ENCODE data around the gene KRTAP9-1. TPM values are rescaled to one million over a fixed set of nuclear protein-coding genes. Genes with fewer than 3 reads are reported as not detected.
"Not testable (repeated sequence)": the region's sequence is repeated elsewhere in the genome, so short reads cannot be mapped to it uniquely, and the experiment has no call there.

KRTAP9-1 gene
- total and polyA plus RNA-seq, 4 donors, result not detected

DNA sequence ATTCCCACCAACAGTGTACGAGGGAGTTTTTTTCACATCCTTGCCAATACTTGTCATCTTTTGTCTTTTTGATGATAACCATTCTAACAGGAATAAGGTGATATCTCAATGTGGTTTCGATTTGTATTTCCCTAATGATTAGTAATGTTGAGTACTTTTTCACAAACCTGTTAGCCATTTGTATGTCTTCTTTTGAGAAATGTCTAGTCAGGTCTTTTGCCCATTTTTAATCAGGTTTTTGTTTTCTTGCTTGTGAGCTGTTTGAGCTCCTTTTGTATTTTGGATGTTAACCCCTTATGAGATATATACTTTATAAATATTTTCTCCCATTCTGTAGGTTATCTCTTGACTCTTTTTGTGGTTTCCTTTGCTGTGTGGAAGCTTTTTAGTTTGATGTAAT, 38.2 kb upstream of the KRTAP9-1 start (continued):
- TF ChIP-seq, protein P1, sequence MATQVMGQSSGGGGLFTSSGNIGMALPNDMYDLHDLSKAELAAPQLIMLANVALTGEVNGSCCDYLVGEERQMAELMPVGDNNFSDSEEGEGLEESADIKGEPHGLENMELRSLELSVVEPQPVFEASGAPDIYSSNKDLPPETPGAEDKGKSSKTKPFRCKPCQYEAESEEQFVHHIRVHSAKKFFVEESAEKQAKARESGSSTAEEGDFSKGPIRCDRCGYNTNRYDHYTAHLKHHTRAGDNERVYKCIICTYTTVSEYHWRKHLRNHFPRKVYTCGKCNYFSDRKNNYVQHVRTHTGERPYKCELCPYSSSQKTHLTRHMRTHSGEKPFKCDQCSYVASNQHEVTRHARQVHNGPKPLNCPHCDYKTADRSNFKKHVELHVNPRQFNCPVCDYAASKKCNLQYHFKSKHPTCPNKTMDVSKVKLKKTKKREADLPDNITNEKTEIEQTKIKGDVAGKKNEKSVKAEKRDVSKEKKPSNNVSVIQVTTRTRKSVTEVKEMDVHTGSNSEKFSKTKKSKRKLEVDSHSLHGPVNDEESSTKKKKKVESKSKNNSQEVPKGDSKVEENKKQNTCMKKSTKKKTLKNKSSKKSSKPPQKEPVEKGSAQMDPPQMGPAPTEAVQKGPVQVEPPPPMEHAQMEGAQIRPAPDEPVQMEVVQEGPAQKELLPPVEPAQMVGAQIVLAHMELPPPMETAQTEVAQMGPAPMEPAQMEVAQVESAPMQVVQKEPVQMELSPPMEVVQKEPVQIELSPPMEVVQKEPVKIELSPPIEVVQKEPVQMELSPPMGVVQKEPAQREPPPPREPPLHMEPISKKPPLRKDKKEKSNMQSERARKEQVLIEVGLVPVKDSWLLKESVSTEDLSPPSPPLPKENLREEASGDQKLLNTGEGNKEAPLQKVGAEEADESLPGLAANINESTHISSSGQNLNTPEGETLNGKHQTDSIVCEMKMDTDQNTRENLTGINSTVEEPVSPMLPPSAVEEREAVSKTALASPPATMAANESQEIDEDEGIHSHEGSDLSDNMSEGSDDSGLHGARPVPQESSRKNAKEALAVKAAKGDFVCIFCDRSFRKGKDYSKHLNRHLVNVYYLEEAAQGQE (IDR thresholded peaks at IDR 0.05), result no peak
- no peak for TF ChIP-seq EGR1 (IDR thresholded peaks at IDR 0.05; ENCODE audit: low read depth in 2 of 2)

DNA sequence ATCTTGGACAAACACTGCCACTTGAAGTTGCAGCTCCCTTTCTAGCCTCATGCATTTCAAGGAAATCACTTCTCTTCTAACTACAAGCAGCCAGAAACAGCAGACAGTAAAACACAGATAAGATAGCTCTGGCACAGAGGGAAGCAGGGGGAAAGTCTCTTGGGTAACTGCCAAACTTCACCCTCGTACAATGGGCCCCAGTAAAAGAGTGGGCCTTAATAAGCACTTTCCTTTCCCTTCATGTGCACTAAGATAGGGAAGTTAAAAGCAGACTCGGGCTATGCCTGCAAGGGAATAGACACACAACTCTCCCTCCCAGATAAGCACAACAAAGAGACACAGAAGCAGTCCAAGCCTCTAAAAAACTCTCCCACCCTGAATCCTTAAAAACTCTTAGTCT, 35.8 kb upstream of the KRTAP9-1 start:
- Histone ChIP-seq H3K9ac (ENCODE audit: low read depth in 1 of 2, low read length in 2 of 2) (no peak overlapping the region), H3K9me3 (ENCODE audit: control insufficient read depth in 4 of 4, low read length in 3 of 4) (no peaks in the 10 kb centered on the region), H3K4me3 (ENCODE audit: low read depth in 1 of 3, low read length in 3 of 3) (no peak overlapping the region), H3K36me3 (ENCODE audit: control insufficient read depth in 4 of 4, insufficient read depth in 3 of 4, low read depth in 1 of 4, low read length in 3 of 4) (no peaks in the 10 kb centered on the region), H3K27me3 (ENCODE audit: control insufficient read depth in 4 of 4, insufficient read depth in 4 of 4, low read length in 3 of 4) (peaks cover 0 to 3% (median 0%) of the 10 kb centered on the region in 4 donors), H3K27ac (ENCODE audit: low read depth in 1 of 2, low read length in 2 of 2) (no peak overlapping the region), H3K4me1 (ENCODE audit: control insufficient read depth in 4 of 4, insufficient read depth in 4 of 4, low read length in 3 of 4) (no peaks in the 10 kb centered on the region)
- no peak for DNase-seq (ENCODE audit: low spot score)
- WGBS, result 17% methylated on average over 2 of the region's 2 CpGs
- TF ChIP-seq HNF4A (conservative IDR thresholded peaks at IDR 0.05) (no peak), SP1 (IDR thresholded peaks at IDR 0.05) (no peak), TAF1 (conservative IDR thresholded peaks at IDR 0.05) (no peak), GABPA (IDR thresholded peaks at IDR 0.05 in 1 of 2, conservative IDR thresholded peaks at IDR 0.05 in 1 of 2) (no peak), RAD21 (IDR thresholded peaks at IDR 0.05) (no peak), NR2F2 (IDR thresholded peaks at IDR 0.05) (no peak), YY1 (IDR thresholded peaks at IDR 0.05) (no peak), RXRA (IDR thresholded peaks at IDR 0.05) (no peak), FOXA1 (IDR thresholded peaks at IDR 0.05) (no peak), EGR1 (IDR thresholded peaks at IDR 0.05; ENCODE audit: low read depth in 2 of 2) (no peak), FOXA2 (IDR thresholded peaks at IDR 0.05) (no peak), JUND (IDR thresholded peaks at IDR 0.05) (no peak), HNF4G (IDR thresholded peaks at IDR 0.05) (no peak)
- TF ChIP-seq, protein P2, sequence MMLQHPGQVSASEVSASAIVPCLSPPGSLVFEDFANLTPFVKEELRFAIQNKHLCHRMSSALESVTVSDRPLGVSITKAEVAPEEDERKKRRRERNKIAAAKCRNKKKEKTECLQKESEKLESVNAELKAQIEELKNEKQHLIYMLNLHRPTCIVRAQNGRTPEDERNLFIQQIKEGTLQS (IDR thresholded peaks at IDR 0.05), result no peak
- TF ChIP-seq, protein P3, sequence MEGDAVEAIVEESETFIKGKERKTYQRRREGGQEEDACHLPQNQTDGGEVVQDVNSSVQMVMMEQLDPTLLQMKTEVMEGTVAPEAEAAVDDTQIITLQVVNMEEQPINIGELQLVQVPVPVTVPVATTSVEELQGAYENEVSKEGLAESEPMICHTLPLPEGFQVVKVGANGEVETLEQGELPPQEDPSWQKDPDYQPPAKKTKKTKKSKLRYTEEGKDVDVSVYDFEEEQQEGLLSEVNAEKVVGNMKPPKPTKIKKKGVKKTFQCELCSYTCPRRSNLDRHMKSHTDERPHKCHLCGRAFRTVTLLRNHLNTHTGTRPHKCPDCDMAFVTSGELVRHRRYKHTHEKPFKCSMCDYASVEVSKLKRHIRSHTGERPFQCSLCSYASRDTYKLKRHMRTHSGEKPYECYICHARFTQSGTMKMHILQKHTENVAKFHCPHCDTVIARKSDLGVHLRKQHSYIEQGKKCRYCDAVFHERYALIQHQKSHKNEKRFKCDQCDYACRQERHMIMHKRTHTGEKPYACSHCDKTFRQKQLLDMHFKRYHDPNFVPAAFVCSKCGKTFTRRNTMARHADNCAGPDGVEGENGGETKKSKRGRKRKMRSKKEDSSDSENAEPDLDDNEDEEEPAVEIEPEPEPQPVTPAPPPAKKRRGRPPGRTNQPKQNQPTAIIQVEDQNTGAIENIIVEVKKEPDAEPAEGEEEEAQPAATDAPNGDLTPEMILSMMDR (IDR thresholded peaks at IDR 0.05; ENCODE audit: low read depth, low read length, missing input control), result no peak
- TF ChIP-seq, protein P4, sequence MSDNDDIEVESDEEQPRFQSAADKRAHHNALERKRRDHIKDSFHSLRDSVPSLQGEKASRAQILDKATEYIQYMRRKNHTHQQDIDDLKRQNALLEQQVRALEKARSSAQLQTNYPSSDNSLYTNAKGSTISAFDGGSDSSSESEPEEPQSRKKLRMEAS (IDR thresholded peaks at IDR 0.05), result no peak

DNA sequence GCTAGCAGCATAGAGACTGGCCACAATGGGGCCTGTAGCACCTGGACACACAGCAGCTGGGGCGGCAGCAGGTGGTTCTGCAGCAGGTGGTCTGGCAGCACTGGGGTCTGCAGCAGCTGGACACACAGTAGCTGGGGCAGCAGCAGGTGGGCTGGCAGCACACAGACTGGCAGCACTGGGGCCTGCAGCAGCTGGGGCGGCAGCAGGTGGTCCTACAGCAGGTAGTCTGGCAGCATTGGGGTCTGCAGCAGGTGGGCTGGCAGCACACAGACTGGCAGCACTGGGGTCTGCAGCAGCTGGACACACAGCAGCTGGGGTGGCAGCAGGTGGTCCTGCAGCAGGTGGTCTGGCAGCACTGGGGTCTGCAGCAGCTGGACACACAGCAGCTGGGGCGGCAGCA, 29.5 kb upstream of the KRTAP9-1 start:
- H3K4me3 ChIP-seq (ENCODE audit: low read depth in 1 of 3, low read length in 3 of 3); DNase-seq (ENCODE audit: low spot score); H3K9ac ChIP-seq (ENCODE audit: low read depth in 1 of 2, low read length in 2 of 2); H3K9me3 ChIP-seq (ENCODE audit: control insufficient read depth in 4 of 4, low read length in 3 of 4); H3K36me3 ChIP-seq (ENCODE audit: control insufficient read depth in 4 of 4, insufficient read depth in 3 of 4, low read depth in 1 of 4, low read length in 3 of 4); H3K27ac ChIP-seq (ENCODE audit: low read depth in 1 of 2, low read length in 2 of 2); H3K4me1 ChIP-seq (ENCODE audit: control insufficient read depth in 4 of 4, insufficient read depth in 4 of 4, low read length in 3 of 4); H3K27me3 ChIP-seq (ENCODE audit: control insufficient read depth in 4 of 4, insufficient read depth in 4 of 4, low read length in 3 of 4): not testable (repeated sequence)
- 88% methylated on average over 3 of the region's 3 CpGs for WGBS
